TTC549 (cell line): ENCODE results near the gene CCDC185.

Experiments
- FAIRE-seq: peaks from 2 replicates; lab custom pipeline; 2012; peaks lifted over from hg19 to GRCh38; lab: Jason Lieb, UNC

The CCDC185 gene

DNA sequence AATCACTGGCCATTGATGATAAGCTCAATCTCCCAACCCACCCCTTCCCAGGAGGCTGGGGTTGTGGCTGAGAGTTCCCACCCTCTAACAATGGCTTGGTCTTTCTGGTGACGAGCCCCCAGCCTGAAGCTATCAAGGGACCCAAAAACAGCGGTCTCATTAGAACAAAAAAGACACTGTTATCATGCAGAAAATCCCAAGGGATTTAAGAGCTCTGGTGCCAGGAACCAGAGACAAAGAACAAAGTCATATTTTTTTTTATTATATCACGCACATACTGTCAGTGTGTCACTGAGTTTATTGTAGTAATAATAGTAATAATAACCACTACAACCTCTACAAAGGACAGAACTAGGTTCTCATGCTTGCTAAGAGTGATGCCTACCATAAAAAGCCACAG, 43.9 kb downstream of the CCDC185 start:
- no peak for FAIRE-seq

DNA sequence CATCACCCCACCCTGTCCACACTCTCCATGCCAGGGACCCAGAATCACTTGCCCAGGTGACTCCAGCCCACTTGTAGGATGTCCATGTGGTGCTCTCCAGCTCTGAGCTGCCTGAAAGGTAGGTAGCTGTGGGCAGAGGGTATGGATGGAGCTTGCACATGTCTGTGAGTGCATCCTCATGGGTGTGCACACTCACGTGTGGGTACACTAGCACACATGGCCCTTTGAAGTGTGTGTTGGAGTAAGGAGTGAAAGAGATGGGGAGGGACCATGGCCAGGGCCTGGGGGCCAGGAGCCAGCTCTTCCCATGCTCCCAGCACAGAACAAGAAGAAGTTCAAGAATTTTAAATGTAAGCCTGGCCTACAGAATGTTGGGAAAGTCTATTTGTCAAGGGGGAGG, 50.2 kb downstream of the CCDC185 start:
- no peak for FAIRE-seq

DNA sequence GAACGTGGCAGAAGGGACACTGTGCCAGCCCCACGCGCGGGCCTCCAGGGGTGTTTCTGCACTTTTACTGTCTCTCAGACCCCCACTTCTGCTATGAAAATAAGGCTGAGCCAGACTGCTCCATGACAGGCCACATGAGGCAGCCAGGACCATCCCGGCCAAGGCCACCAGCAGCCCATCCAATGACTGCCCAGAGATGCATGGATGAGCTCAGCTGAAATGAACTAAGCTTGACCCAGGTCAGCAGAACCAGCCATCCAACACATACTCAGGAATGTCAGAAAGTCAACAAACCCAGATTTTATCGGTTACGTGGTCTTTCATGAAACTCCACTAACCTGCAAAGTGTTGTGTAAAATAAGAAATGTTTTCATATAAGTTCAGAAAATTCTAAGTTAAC, 51.2 kb downstream of the CCDC185 start:
- FAIRE-seq = no peak
